ENCODE measurements around the gene RPL35A.
A peak's percentile ranks its signal among the peaks of the same experiment; 100 is the strongest.
"Not testable (repeated sequence)": the region's sequence is repeated elsewhere in the genome, so short reads cannot be mapped to it uniquely, and the experiment has no call there.

RPL35A gene

GRCh38 chr3:197949778-197950676 lies at the start of gene RPL35A:
RPL35A (plus strand) TSS chr3:197950190; CDS start chr3:197950968, 778 bp downstream.
- DNase-seq (ENCODE audit: low spot score), result peak; percentile 73

- no peak for DNase-seq (ENCODE audit: low spot score)
These were observed 48.4 kb upstream of the RPL35A start for GRCh38 chr3:197901626-197902025.

GRCh38 chr3:197906023-197906849 lies 43.8 kb upstream of the RPL35A start:
- DNase-seq (ENCODE audit: low spot score), result peak; percentile 84

- no peak for DNase-seq (ENCODE audit: low spot score)
These were observed 43.2 kb upstream of the RPL35A start for GRCh38 chr3:197906850-197907187.

GRCh38 chr3:197907196-197907595 lies 42.8 kb upstream of the RPL35A start:
- DNase-seq (ENCODE audit: low spot score), result no peak

- not testable (repeated sequence) for DNase-seq (ENCODE audit: low spot score)
These were observed 41.4 kb upstream of the RPL35A start for GRCh38 chr3:197908550-197908949.

GRCh38 chr3:197908957-197909701 lies 40.9 kb upstream of the RPL35A start:
- no peak for DNase-seq (ENCODE audit: low spot score)

- DNase-seq (ENCODE audit: low spot score), result no peak
These were observed 37.1 kb upstream of the RPL35A start for GRCh38 chr3:197912741-197913476.

- no peak for DNase-seq (ENCODE audit: low spot score)
These were observed 36.2 kb upstream of the RPL35A start for GRCh38 chr3:197913641-197914380.

GRCh38 chr3:197921429-197922275 lies 28.3 kb upstream of the RPL35A start:
- DNase-seq (ENCODE audit: low spot score), result not testable (repeated sequence)

GRCh38 chr3:197926418-197926817 lies 23.6 kb upstream of the RPL35A start:
- DNase-seq (ENCODE audit: low spot score), result peak; percentile 46

GRCh38 chr3:197927578-197927977 lies 22.4 kb upstream of the RPL35A start:
- not testable (repeated sequence) for DNase-seq (ENCODE audit: low spot score)

- DNase-seq (ENCODE audit: low spot score), result no peak
These were observed 13.1 kb upstream of the RPL35A start for GRCh38 chr3:197936819-197937384.

GRCh38 chr3:197940745-197941384 lies 9.1 kb upstream of the RPL35A start:
- DNase-seq (ENCODE audit: low spot score), result no peak

GRCh38 chr3:197942956-197943556 lies 6.9 kb upstream of the RPL35A start:
- peak; percentile 51 for DNase-seq (ENCODE audit: low spot score)

GRCh38 chr3:197949191-197949777 lies 706 bp upstream of the RPL35A start:
- DNase-seq (ENCODE audit: low spot score), result no peak

- DNase-seq (ENCODE audit: low spot score), result no peak
These were observed 679 bp downstream of the RPL35A start for GRCh38 chr3:197950677-197951061.

- DNase-seq (ENCODE audit: low spot score), result no peak
These were observed 1.5 kb downstream of the RPL35A start for GRCh38 chr3:197951392-197951990.
